ENCODE data around the gene ALAS1. TPM values are rescaled to one million over a fixed set of nuclear protein-coding genes. Genes with fewer than 3 reads are reported as not detected.

ALAS1 gene
- total and polyA plus RNA-seq, 2 of the 13 experiments (the other 11 are each of a cell fraction or from before 2014, with no cell fraction given) = 36.0 to 43.2 TPM

- TF ChIP-seq UBTF (CRISPR knock-in tag; IDR thresholded peaks at IDR 0.05) (no peak), TSC22D2 (CRISPR knock-in tag; IDR thresholded peaks at IDR 0.05; ENCODE audit: borderline replicate concordance) (no peak), TCF7 (IDR thresholded peaks at IDR 0.05; ENCODE audit: low read depth) (peak; percentile 41; the same call in 1 of the 2 replicates), ZBTB46 (CRISPR knock-in tag; IDR thresholded peaks at IDR 0.05; ENCODE audit: borderline replicate concordance) (no peak), HOXA3 (CRISPR knock-in tag; IDR thresholded peaks at IDR 0.05) (peak; percentile 27; the same call in 1 of the 2 replicates), ZNF687 (CRISPR knock-in tag; IDR thresholded peaks at IDR 0.05) (peak; percentile 78), ZNF354B (CRISPR knock-in tag; IDR thresholded peaks at IDR 0.05) (no peak), ZSCAN5A (CRISPR knock-in tag; IDR thresholded peaks at IDR 0.05; ENCODE audit: borderline replicate concordance) (no peak), FOXP1 (IDR thresholded peaks at IDR 0.05) (no peak), FOXP1 (CRISPR knock-in tag; IDR thresholded peaks at IDR 0.05) (0 out of 2 replicates have a peak, but pooled peaks have one; percentile 4), NFIC (IDR thresholded peaks at IDR 0.05; ENCODE audit: low read length) (no peak), CSRNP1 (CRISPR knock-in tag; IDR thresholded peaks at IDR 0.05) (no peak)
- TF ChIP-seq, protein P1, sequence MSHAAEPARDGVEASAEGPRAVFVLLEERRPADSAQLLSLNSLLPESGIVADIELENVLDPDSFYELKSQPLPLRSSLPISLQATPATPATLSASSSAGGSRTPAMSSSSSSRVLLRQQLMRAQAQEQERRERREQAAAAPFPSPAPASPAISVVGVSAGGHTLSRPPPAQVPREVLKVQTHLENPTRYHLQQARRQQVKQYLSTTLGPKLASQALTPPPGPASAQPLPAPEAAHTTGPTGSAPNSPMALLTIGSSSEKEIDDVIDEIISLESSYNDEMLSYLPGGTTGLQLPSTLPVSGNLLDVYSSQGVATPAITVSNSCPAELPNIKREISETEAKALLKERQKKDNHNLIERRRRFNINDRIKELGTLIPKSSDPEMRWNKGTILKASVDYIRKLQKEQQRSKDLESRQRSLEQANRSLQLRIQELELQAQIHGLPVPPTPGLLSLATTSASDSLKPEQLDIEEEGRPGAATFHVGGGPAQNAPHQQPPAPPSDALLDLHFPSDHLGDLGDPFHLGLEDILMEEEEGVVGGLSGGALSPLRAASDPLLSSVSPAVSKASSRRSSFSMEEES (CRISPR knock-in tag; IDR thresholded peaks at IDR 0.05) = no peak
Measured at GRCh38 chr3:52211268-52211891, 13.4 kb downstream of the ALAS1 start (continued).

Measured in HepG2 (cell line).